Suprapubic skin (tissue), 4 donors: ENCODE measurements around the gene RBPJL. TPM values are rescaled to one million over a fixed set of nuclear protein-coding genes. Genes with fewer than 3 reads are reported as not detected.

Source experiments
- DNase-seq, 2 donors: peaks; one replicate each; pipeline ENCODE4 v3.0.0-alpha.2; 2019; ENCODE audit warnings: low spot score in 2 of 2
- H3K27ac ChIP-seq: fragments of 200-600 bp; sonication (generic); one replicate; pipeline ENCODE4 v1.5.1; 2019
- H3K27me3 ChIP-seq: fragments of 200-600 bp; sonication (generic); one replicate; pipeline ENCODE4 v1.5.1; 2019
- H3K36me3 ChIP-seq: fragments of 200-600 bp; sonication (generic); one replicate; pipeline ENCODE4 v1.5.1; 2019
- H3K4me1 ChIP-seq: fragments of 200-600 bp; sonication (generic); one replicate; pipeline ENCODE4 v1.5.1; 2019
- H3K4me3 ChIP-seq: fragments of 200-600 bp; sonication (generic); one replicate; pipeline ENCODE4 v1.5.1; 2019; ENCODE audit warnings: mild to moderate bottlenecking
- H3K9me3 ChIP-seq: fragments of 200-600 bp; sonication (generic); one replicate; pipeline ENCODE4 v1.5.1; 2019
- EP300 ChIP-seq: sonication (generic); formaldehyde crosslinking; IDR thresholded peaks from one replicate; pipeline ENCODE4 v1.6.1; 2017; ENCODE audit warnings: antibody characterized with exemption
- POLR2A ChIP-seq, 2 donors: fragments of 450-650 bp; IDR thresholded peaks; one replicate each; pipeline ENCODE4 v1.6.1; 2017; ENCODE audit warnings: antibody characterized with exemption in 2 of 2, mild to moderate bottlenecking in 2 of 2, moderate library complexity in 2 of 2
- POLR2AphosphoS5 ChIP-seq, 3 donors: sonication (generic); formaldehyde crosslinking; IDR thresholded peaks; one replicate each; pipeline ENCODE4 v1.6.1; 2017; ENCODE audit warnings: antibody characterized with exemption in 3 of 3
- WGBS: methylation state at CpG from one replicate; pipeline ENCODE4 v1.1.5; 2018; 5-methylcytosine and 5-hydroxymethylcytosine counted together
- total RNA-seq, 4 donors: library from RNA; depleted of rRNA; stranded (reverse); fragments of >200 nt; gene quantifications; one replicate each; pipeline ENCODE4 v1.1.0, GENCODE V29; 2016
- TF ChIP-seq, protein P1 (sequence below), 2 donors: fragments of 200-600 bp in 1 of 2; fragments of 450-650 bp in 1 of 2; sonication (generic) in 1 of 2; IDR thresholded peaks; one replicate each; pipeline ENCODE4 v1.5.1; 2016 to 2019; ENCODE audit warnings: antibody characterized with exemption in 2 of 2, mild to moderate bottlenecking in 1 of 2, moderate library complexity in 1 of 2

The RBPJL gene
- total RNA-seq, 4 donors from 2014 or later, result not detected

DNA sequence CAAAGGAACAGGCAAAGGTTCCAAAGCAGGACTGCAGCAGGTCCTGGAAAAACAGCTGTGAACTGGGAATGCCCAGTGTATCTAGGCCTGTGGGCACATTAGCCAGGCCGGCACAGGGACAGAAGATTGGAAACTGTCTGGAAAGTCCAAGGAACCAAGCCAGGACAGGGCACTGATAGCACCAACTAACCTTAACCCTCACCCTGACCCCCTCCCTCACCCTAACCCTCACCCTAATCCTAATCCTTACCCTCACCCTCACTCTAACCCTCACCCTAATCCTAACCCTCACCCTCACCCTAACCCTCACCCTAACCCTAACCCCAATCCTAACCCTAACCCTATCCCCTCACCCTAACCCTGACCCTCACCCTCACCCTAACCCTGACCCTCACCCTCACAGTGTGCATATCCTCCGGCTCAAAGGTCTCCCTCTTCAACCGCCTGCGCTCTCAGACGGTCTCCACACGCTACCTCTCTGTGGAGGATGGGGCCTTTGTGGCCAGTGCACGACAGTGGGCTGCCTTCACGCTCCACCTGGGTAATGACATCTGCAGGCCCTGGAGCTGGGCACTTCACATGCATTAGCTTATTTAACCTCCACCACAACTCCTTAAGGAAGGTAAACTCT, 6.5 kb downstream of the RBPJL start:
- Histone ChIP-seq H3K9me3 (no peaks in the 10 kb centered on the region), H3K27ac (no peak overlapping the region), H3K27me3 (peaks cover 40% of the 10 kb centered on the region), H3K4me3 (no peak overlapping the region), H3K4me1 (peaks cover 11% of the 10 kb centered on the region), H3K36me3 (no peaks in the 10 kb centered on the region)
- no peak for DNase-seq
- TF ChIP-seq, protein P1, sequence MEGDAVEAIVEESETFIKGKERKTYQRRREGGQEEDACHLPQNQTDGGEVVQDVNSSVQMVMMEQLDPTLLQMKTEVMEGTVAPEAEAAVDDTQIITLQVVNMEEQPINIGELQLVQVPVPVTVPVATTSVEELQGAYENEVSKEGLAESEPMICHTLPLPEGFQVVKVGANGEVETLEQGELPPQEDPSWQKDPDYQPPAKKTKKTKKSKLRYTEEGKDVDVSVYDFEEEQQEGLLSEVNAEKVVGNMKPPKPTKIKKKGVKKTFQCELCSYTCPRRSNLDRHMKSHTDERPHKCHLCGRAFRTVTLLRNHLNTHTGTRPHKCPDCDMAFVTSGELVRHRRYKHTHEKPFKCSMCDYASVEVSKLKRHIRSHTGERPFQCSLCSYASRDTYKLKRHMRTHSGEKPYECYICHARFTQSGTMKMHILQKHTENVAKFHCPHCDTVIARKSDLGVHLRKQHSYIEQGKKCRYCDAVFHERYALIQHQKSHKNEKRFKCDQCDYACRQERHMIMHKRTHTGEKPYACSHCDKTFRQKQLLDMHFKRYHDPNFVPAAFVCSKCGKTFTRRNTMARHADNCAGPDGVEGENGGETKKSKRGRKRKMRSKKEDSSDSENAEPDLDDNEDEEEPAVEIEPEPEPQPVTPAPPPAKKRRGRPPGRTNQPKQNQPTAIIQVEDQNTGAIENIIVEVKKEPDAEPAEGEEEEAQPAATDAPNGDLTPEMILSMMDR (IDR thresholded peaks at IDR 0.05), result no peak
- no peak for TF ChIP-seq EP300
- TF ChIP-seq POLR2A (IDR thresholded peaks at IDR 0.05), result no peak
- TF ChIP-seq POLR2AphosphoS5 (IDR thresholded peaks at IDR 0.05), result no peak
- WGBS, result 92% methylated on average over 8 of the region's 8 CpGs

DNA sequence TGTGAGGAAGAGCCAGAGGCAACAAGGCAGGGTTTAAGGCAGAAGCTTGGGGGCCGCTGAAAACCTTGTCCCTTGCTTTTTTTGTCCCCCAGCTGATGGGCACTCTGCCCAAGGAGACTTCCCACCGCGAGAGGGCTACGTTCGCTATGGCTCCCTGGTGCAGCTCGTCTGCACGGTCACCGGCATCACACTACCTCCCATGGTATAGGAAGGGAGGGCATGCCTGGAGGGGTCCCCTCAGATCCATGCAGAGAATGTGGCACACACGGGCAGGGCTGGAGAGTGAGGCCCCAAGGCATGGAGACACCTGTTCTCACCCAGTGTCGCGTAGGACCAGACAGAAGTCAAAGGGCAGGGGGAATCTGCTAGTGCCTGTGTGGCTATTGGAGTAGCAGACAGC, 7.3 kb downstream of the RBPJL start:
- H3K27me3 ChIP-seq, result peaks cover 40% of the 10 kb centered on the region
- no peak overlapping the region for H3K27ac ChIP-seq
- TF ChIP-seq POLR2AphosphoS5 (IDR thresholded peaks at IDR 0.05) (no peak), POLR2A (IDR thresholded peaks at IDR 0.05) (no peak), EP300 (no peak)
- TF ChIP-seq, protein P1 (IDR thresholded peaks at IDR 0.05), result no peak
- H3K4me1 ChIP-seq, result peaks cover 4% of the 10 kb centered on the region
- H3K4me3 ChIP-seq, result no peak overlapping the region
- H3K9me3 ChIP-seq, result no peaks in the 10 kb centered on the region
- DNase-seq, result no peak
- no peaks in the 10 kb centered on the region for H3K36me3 ChIP-seq
- WGBS, result 83% methylated on average over 10 of the region's 11 CpGs

DNA sequence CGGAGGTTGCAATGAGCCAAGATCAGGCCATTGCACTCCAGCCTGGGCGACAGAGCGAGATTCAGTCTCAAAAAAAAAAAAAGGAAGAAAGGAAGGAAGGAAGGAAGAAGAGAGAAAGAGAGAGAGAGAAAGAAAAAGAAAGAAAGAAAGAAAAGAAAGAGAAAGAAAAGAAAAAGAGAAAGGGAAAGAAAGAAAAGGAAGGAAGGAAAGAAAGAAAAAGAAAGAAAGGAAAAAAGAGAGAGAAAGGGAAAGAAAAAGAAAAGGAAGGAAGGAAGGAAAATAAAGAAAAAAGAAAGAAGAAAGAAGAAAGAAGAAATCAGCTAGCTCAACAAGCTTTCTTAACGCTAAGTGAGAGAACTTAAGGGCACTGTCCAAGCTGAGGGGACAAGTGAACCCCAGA, 9.0 kb downstream of the RBPJL start:
- H3K27me3 ChIP-seq, result peaks cover 40% of the 10 kb centered on the region
- H3K4me3 ChIP-seq, result no peak overlapping the region
- H3K4me1 ChIP-seq, result peaks cover 9% of the 10 kb centered on the region
- TF ChIP-seq POLR2AphosphoS5 (IDR thresholded peaks at IDR 0.05) (no peak), POLR2A (IDR thresholded peaks at IDR 0.05) (no peak), EP300 (no peak)
- TF ChIP-seq, protein P1 (IDR thresholded peaks at IDR 0.05), result no peak
- H3K27ac ChIP-seq, result no peak overlapping the region
- no peaks in the 10 kb centered on the region for H3K36me3 ChIP-seq
- H3K9me3 ChIP-seq, result no peaks in the 10 kb centered on the region
- WGBS, result 90% methylated on average over 4 of the region's 4 CpGs
- DNase-seq, result no peak

DNA sequence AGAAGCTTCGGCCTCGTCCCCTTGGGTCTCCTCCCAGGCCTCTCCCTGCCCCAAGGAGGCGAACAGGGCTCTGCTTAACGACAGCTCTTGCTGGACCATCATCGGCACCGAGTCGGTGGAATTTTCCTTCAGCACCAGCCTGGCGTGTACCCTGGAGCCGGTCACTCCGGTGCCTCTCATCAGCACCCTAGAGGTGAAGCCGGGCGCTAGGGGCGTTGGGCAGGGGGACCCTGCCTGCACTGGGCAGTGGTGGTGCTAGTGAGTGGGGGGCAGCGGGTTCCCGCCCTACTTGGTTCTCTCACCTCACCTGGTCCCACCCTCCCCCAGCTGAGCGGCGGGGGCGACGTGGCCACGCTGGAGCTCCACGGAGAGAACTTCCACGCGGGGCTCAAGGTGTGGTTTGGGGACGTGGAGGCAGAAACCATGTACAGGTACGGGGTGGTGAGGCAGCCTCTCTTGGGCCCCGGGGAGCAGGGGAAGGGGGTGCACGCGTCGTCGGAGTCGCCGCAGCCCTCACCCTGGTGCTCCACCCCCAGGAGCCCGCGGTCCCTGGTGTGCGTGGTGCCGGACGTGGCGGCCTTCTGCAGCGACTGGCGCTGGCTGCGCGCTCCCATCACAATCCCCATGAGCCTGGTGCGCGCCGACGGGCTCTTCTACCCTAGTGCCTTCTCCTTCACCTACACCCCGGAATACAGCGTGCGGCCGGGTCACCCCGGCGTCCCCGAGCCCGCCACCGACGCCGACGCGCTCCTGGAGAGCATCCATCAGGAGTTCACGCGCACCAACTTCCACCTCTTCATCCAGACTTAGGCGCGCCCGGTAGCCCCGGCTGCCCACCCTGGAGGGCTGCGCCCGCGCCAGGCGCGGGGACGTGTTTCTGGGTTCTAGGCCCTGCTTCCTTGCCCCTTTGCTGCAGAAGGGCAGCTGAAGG, 9.8 kb downstream of the RBPJL start:
- H3K4me1 ChIP-seq, result peaks cover 9% of the 10 kb centered on the region
- no peaks in the 10 kb centered on the region for H3K9me3 ChIP-seq
- no peak overlapping the region for H3K27ac ChIP-seq
- 45% methylated on average over 57 of the region's 71 CpGs for WGBS
- no peak for DNase-seq
- no peak overlapping the region for H3K4me3 ChIP-seq
- H3K36me3 ChIP-seq, result no peaks in the 10 kb centered on the region
- H3K27me3 ChIP-seq, result peaks cover 40% of the 10 kb centered on the region
- no peak for TF ChIP-seq EP300
- TF ChIP-seq, protein P1 (IDR thresholded peaks at IDR 0.05), result no peak
- TF ChIP-seq POLR2A (IDR thresholded peaks at IDR 0.05), result no peak
- TF ChIP-seq POLR2AphosphoS5 (IDR thresholded peaks at IDR 0.05), result no peak

DNA sequence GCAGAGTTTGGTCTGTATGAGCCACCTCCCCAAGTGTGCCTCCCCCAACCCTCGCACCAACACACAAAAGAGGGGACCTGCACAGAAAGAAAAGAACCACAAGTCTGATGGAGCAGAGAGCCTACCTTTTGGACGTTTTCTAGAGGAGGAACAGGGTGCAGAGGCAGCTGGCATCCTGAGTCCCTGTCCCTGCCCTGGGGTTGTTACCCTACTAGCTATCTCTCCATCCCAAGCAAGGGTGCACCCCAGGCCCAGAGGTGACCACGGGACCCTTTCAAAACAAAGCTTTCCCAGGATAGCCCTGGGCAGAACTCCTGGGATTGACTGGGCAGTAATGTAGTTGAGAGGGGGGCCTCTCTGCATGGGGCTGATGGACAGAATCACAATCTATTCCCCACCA, 11.2 kb downstream of the RBPJL start:
- no peak overlapping the region for H3K27ac ChIP-seq
- no peak overlapping the region for H3K4me3 ChIP-seq
- TF ChIP-seq POLR2A (IDR thresholded peaks at IDR 0.05), result no peak
- TF ChIP-seq, protein P1 (IDR thresholded peaks at IDR 0.05), result no peak
- no peak for TF ChIP-seq POLR2AphosphoS5 (IDR thresholded peaks at IDR 0.05)
- TF ChIP-seq EP300, result no peak
- H3K9me3 ChIP-seq, result no peaks in the 10 kb centered on the region
- no peak for DNase-seq
- 84% methylated on average over 3 of the region's 3 CpGs for WGBS
- H3K27me3 ChIP-seq, result peaks cover 32% of the 10 kb centered on the region
- H3K4me1 ChIP-seq, result peaks cover 5% of the 10 kb centered on the region
- H3K36me3 ChIP-seq, result no peaks in the 10 kb centered on the region
